ENCODE data around the gene RAD23A. TPM values are rescaled to one million over a fixed set of nuclear protein-coding genes. Genes with fewer than 3 reads are reported as not detected.

Gene RAD23A
- total and polyA plus RNA-seq, 2 donors, result 55.8 to 128 TPM

GRCh38 chr19:12984683-12985048 is 39.0 kb downstream of the RAD23A start:
- no peak for DNase-seq (ENCODE audit: low read depth in 6 of 9, low spot score in 9 of 9)
- WGBS, result 57% methylated on average over 10 of the region's 10 CpGs
- H3K4me3 ChIP-seq (ENCODE audit: low read length in 2 of 2), result no peak overlapping the region

GRCh38 chr19:12985049-12985776 is 39.6 kb downstream of the RAD23A start:
- Histone ChIP-seq H3K36me3 (ENCODE audit: control insufficient read depth in 2 of 2, insufficient read depth in 2 of 2, low read length in 1 of 2) (no peaks in the 10 kb centered on the region), H3K4me3 (ENCODE audit: low read length in 2 of 2) (no peak overlapping the region), H3K4me1 (ENCODE audit: control insufficient read depth in 2 of 2, insufficient read depth in 2 of 2, low read length in 2 of 2) (peaks cover 3% of the 10 kb centered on the region in 2 donors), H3K27me3 (ENCODE audit: control insufficient read depth in 2 of 2, insufficient read depth in 1 of 2, low read length in 1 of 2) (peaks cover 2 to 71% of the 10 kb centered on the region in 2 donors), H3K27ac (ENCODE audit: low read depth in 1 of 2, low read length in 1 of 2) (no peak overlapping the region), H3K9me3 (ENCODE audit: control insufficient read depth in 2 of 2, insufficient read depth in 1 of 2, low read length in 1 of 2) (peaks cover 0 to 11% of the 10 kb centered on the region in 2 donors)
- no peak for DNase-seq (ENCODE audit: low read depth in 6 of 9, low spot score in 9 of 9)
- WGBS, result 82% methylated on average over 16 of the region's 16 CpGs

More at GRCh38 chr19:12984683-12985048, 39.0 kb downstream of the RAD23A start:
- Histone ChIP-seq H3K36me3 (ENCODE audit: control insufficient read depth in 2 of 2, insufficient read depth in 2 of 2, low read length in 1 of 2) (no peaks in the 10 kb centered on the region), H3K4me1 (ENCODE audit: control insufficient read depth in 2 of 2, insufficient read depth in 2 of 2, low read length in 2 of 2) (peaks cover 3% of the 10 kb centered on the region in 2 donors), H3K27me3 (ENCODE audit: control insufficient read depth in 2 of 2, insufficient read depth in 1 of 2, low read length in 1 of 2) (peaks cover 2 to 66% of the 10 kb centered on the region in 2 donors), H3K9me3 (ENCODE audit: control insufficient read depth in 2 of 2, insufficient read depth in 1 of 2, low read length in 1 of 2) (peaks cover 0 to 7% of the 10 kb centered on the region in 2 donors), H3K27ac (ENCODE audit: low read depth in 1 of 2, low read length in 1 of 2) (no peak overlapping the region)

- Histone ChIP-seq H3K4me1 (ENCODE audit: control insufficient read depth in 2 of 2, insufficient read depth in 2 of 2, low read length in 2 of 2) (peaks cover 3% of the 10 kb centered on the region in 2 donors), H3K9me3 (ENCODE audit: control insufficient read depth in 2 of 2, insufficient read depth in 1 of 2, low read length in 1 of 2) (peaks cover 0 to 11% of the 10 kb centered on the region in 2 donors), H3K27me3 (ENCODE audit: control insufficient read depth in 2 of 2, insufficient read depth in 1 of 2, low read length in 1 of 2) (peaks cover 2 to 78% of the 10 kb centered on the region in 2 donors), H3K36me3 (ENCODE audit: control insufficient read depth in 2 of 2, insufficient read depth in 2 of 2, low read length in 1 of 2) (no peaks in the 10 kb centered on the region), H3K27ac (ENCODE audit: low read depth in 1 of 2, low read length in 1 of 2) (no peak overlapping the region), H3K4me3 (ENCODE audit: low read length in 2 of 2) (no peak overlapping the region)
- no peak for DNase-seq (ENCODE audit: low read depth in 6 of 9, low spot score in 9 of 9)
- 98% methylated on average over 12 of the region's 12 CpGs for WGBS
These were observed 41.1 kb downstream of the RAD23A start for GRCh38 chr19:12986726-12987125.

GRCh38 chr19:12987190-12987589 is 41.5 kb downstream of the RAD23A start:
- DNase-seq (ENCODE audit: low read depth in 6 of 9, low spot score in 9 of 9), result no peak
- Histone ChIP-seq H3K4me3 (ENCODE audit: low read length in 2 of 2) (no peak overlapping the region), H3K27ac (ENCODE audit: low read depth in 1 of 2, low read length in 1 of 2) (no peak overlapping the region), H3K4me1 (ENCODE audit: control insufficient read depth in 2 of 2, insufficient read depth in 2 of 2, low read length in 2 of 2) (peaks cover 3% of the 10 kb centered on the region in 2 donors), H3K27me3 (ENCODE audit: control insufficient read depth in 2 of 2, insufficient read depth in 1 of 2, low read length in 1 of 2) (peaks cover 2 to 75% of the 10 kb centered on the region in 2 donors), H3K9me3 (ENCODE audit: control insufficient read depth in 2 of 2, insufficient read depth in 1 of 2, low read length in 1 of 2) (peaks cover 0 to 11% of the 10 kb centered on the region in 2 donors), H3K36me3 (ENCODE audit: control insufficient read depth in 2 of 2, insufficient read depth in 2 of 2, low read length in 1 of 2) (no peaks in the 10 kb centered on the region)
- WGBS, result 86% methylated on average over 3 of the region's 3 CpGs

- peaks cover 3% of the 10 kb centered on the region in 2 donors for H3K4me1 ChIP-seq (ENCODE audit: control insufficient read depth in 2 of 2, insufficient read depth in 2 of 2, low read length in 2 of 2)
- WGBS, result 43% methylated on average over 10 of the region's 10 CpGs
- DNase-seq (ENCODE audit: low read depth in 6 of 9, low spot score in 9 of 9), result no peak
These were observed 42.1 kb downstream of the RAD23A start for GRCh38 chr19:12987781-12988180.

GRCh38 chr19:12990431-12990830 is 44.8 kb downstream of the RAD23A start:
- Histone ChIP-seq H3K36me3 (ENCODE audit: control insufficient read depth in 2 of 2, insufficient read depth in 2 of 2, low read length in 1 of 2) (no peaks in the 10 kb centered on the region), H3K4me3 (ENCODE audit: low read length in 2 of 2) (no peak overlapping the region), H3K27ac (ENCODE audit: low read depth in 1 of 2, low read length in 1 of 2) (no peak overlapping the region), H3K27me3 (ENCODE audit: control insufficient read depth in 2 of 2, insufficient read depth in 1 of 2, low read length in 1 of 2) (peaks cover 0 to 68% of the 10 kb centered on the region in 2 donors), H3K9me3 (ENCODE audit: control insufficient read depth in 2 of 2, insufficient read depth in 1 of 2, low read length in 1 of 2) (peaks cover 0 to 11% of the 10 kb centered on the region in 2 donors), H3K4me1 (ENCODE audit: control insufficient read depth in 2 of 2, insufficient read depth in 2 of 2, low read length in 2 of 2) (peaks cover 0 to 5% of the 10 kb centered on the region in 2 donors)
- 65% methylated on average over 22 of the region's 22 CpGs for WGBS
- DNase-seq (ENCODE audit: low read depth in 6 of 9, low spot score in 9 of 9), result no peak

More at GRCh38 chr19:12987781-12988180, 42.1 kb downstream of the RAD23A start:
- Histone ChIP-seq H3K36me3 (ENCODE audit: control insufficient read depth in 2 of 2, insufficient read depth in 2 of 2, low read length in 1 of 2) (no peaks in the 10 kb centered on the region), H3K27me3 (ENCODE audit: control insufficient read depth in 2 of 2, insufficient read depth in 1 of 2, low read length in 1 of 2) (peaks cover 2 to 71% of the 10 kb centered on the region in 2 donors), H3K27ac (ENCODE audit: low read depth in 1 of 2, low read length in 1 of 2) (no peak overlapping the region), H3K9me3 (ENCODE audit: control insufficient read depth in 2 of 2, insufficient read depth in 1 of 2, low read length in 1 of 2) (peaks cover 0 to 11% of the 10 kb centered on the region in 2 donors), H3K4me3 (ENCODE audit: low read length in 2 of 2) (no peak overlapping the region)

GRCh38 chr19:12990853-12991252 is 45.2 kb downstream of the RAD23A start:
- H3K27me3 ChIP-seq (ENCODE audit: control insufficient read depth in 2 of 2, insufficient read depth in 1 of 2, low read length in 1 of 2), result peaks cover 2 to 65% of the 10 kb centered on the region in 2 donors
- H3K27ac ChIP-seq (ENCODE audit: low read depth in 1 of 2, low read length in 1 of 2), result no peak overlapping the region
- DNase-seq (ENCODE audit: low read depth in 6 of 9, low spot score in 9 of 9), result no peak
- 82% methylated on average over 3 of the region's 3 CpGs for WGBS
- H3K4me1 ChIP-seq (ENCODE audit: control insufficient read depth in 2 of 2, insufficient read depth in 2 of 2, low read length in 2 of 2), result peaks cover 0 to 5% of the 10 kb centered on the region in 2 donors
- no peaks in the 10 kb centered on the region for H3K36me3 ChIP-seq (ENCODE audit: control insufficient read depth in 2 of 2, insufficient read depth in 2 of 2, low read length in 1 of 2)
- H3K4me3 ChIP-seq (ENCODE audit: low read length in 2 of 2), result no peak overlapping the region
- H3K9me3 ChIP-seq (ENCODE audit: control insufficient read depth in 2 of 2, insufficient read depth in 1 of 2, low read length in 1 of 2), result peaks cover 0 to 11% of the 10 kb centered on the region in 2 donors

- Histone ChIP-seq H3K27me3 (ENCODE audit: control insufficient read depth in 2 of 2, insufficient read depth in 1 of 2, low read length in 1 of 2) (peaks cover 6 to 66% of the 10 kb centered on the region in 2 donors), H3K4me1 (ENCODE audit: control insufficient read depth in 2 of 2, insufficient read depth in 2 of 2, low read length in 2 of 2) (peaks cover 0 to 5% of the 10 kb centered on the region in 2 donors), H3K9me3 (ENCODE audit: control insufficient read depth in 2 of 2, insufficient read depth in 1 of 2, low read length in 1 of 2) (peaks cover 0 to 11% of the 10 kb centered on the region in 2 donors), H3K27ac (ENCODE audit: low read depth in 1 of 2, low read length in 1 of 2) (no peak overlapping the region), H3K36me3 (ENCODE audit: control insufficient read depth in 2 of 2, insufficient read depth in 2 of 2, low read length in 1 of 2) (no peaks in the 10 kb centered on the region), H3K4me3 (ENCODE audit: low read length in 2 of 2) (no peak overlapping the region)
- WGBS, result 98% methylated on average over 5 of the region's 5 CpGs
- DNase-seq (ENCODE audit: low read depth in 6 of 9, low spot score in 9 of 9), result no peak
These were observed 45.6 kb downstream of the RAD23A start for GRCh38 chr19:12991296-12991695.

GRCh38 chr19:12992729-12993128 is 47.1 kb downstream of the RAD23A start:
- WGBS, result 97% methylated on average over 11 of the region's 11 CpGs
- peaks cover 0 to 5% of the 10 kb centered on the region in 2 donors for H3K4me1 ChIP-seq (ENCODE audit: control insufficient read depth in 2 of 2, insufficient read depth in 2 of 2, low read length in 2 of 2)
- H3K27ac ChIP-seq (ENCODE audit: low read depth in 1 of 2, low read length in 1 of 2), result no peak overlapping the region
- peaks cover 0 to 11% of the 10 kb centered on the region in 2 donors for H3K9me3 ChIP-seq (ENCODE audit: control insufficient read depth in 2 of 2, insufficient read depth in 1 of 2, low read length in 1 of 2)
- no peaks in the 10 kb centered on the region for H3K36me3 ChIP-seq (ENCODE audit: control insufficient read depth in 2 of 2, insufficient read depth in 2 of 2, low read length in 1 of 2)
- no peak overlapping the region for H3K4me3 ChIP-seq (ENCODE audit: low read length in 2 of 2)
- H3K27me3 ChIP-seq (ENCODE audit: control insufficient read depth in 2 of 2, insufficient read depth in 1 of 2, low read length in 1 of 2), result peaks cover 20 to 70% of the 10 kb centered on the region in 2 donors
- no peak for DNase-seq (ENCODE audit: low read depth in 6 of 9, low spot score in 9 of 9)
